Panc1 (cell line): ENCODE results near the gene SKIC8. TPM values are rescaled to one million over a fixed set of nuclear protein-coding genes. Genes with fewer than 3 reads are reported as not detected.

Source experiments
- ATAC-seq: fragments of 200-7000 bp; cut with Tn5 transposase; 2 replicates; pipeline ENCODE4 v1.9.1; 2020; ENCODE audit warnings: mild to moderate bottlenecking, moderate library complexity
- BruUV-seq: library from RNA; stranded (reverse); fragments of 400-500 nt; replicated peaks from 2 replicates; lab custom pipeline; 2021; lab: Mats Ljungman, UMichigan
- CTCF ChIA-PET: fragments of 300-600 bp; sonication (Branson Sonifier 250); formaldehyde crosslinking; loops from one replicate; lab custom pipeline; 2022; ENCODE audit warnings: antibody characterized with exemption; lab: Charles Lee
- POLR2A ChIA-PET: fragments of 300-600 bp; sonication (Branson Sonifier 250); formaldehyde crosslinking; loops from one replicate; lab custom pipeline; 2022; ENCODE audit warnings: antibody characterized with exemption; lab: Charles Lee
- DNase-seq: peaks from one replicate; pipeline ENCODE4 v3.0.0-alpha.2; 2010; ENCODE audit warnings: low read depth, low spot score
- H3K27ac ChIP-seq: 2 replicates; pipeline ENCODE4 v1.5.1; 2011; ENCODE audit warnings: mild to moderate bottlenecking, low read length, inconsistent platforms
- H3K27me3 ChIP-seq: fragments of 200-500 bp; sonication (Bioruptor generic); 2 replicates; pipeline ENCODE4 v1.6.0; 2014; ENCODE audit warnings: low read length, inconsistent platforms; ENCODE audit not compliant: control insufficient read depth, insufficient read depth
- H3K36me3 ChIP-seq: fragments of 200-500 bp; sonication (Bioruptor generic); 2 replicates; pipeline ENCODE4 v1.5.1; 2014; ENCODE audit warnings: inconsistent platforms, mild to moderate bottlenecking, low read length, moderate library complexity; ENCODE audit not compliant: control insufficient read depth, insufficient read depth
- H3K4me1 ChIP-seq: 2 replicates; pipeline ENCODE4 v1.5.1; 2011; ENCODE audit warnings: inconsistent platforms, mild to moderate bottlenecking, low read length, moderate library complexity; ENCODE audit not compliant: control insufficient read depth, insufficient read depth
- H3K4me3 ChIP-seq, 2 experiments: 2 replicates each; pipeline ENCODE4 v1.5.1; 2011 to 2012; ENCODE audit warnings: low read depth in 2 of 2, low read length in 2 of 2, mild to moderate bottlenecking in 2 of 2, inconsistent platforms in 1 of 2, moderate library complexity in 1 of 2
- H3K9me3 ChIP-seq: fragments of 200-500 bp; sonication (Bioruptor generic); 2 replicates; pipeline ENCODE4 v1.5.1; 2014; ENCODE audit warnings: low read depth, mild to moderate bottlenecking, inconsistent platforms, low read length, moderate library complexity; ENCODE audit not compliant: control insufficient read depth, insufficient read depth
- POLR2AphosphoS5 ChIP-seq: IDR thresholded peaks from 2 replicates; pipeline ENCODE4 v1.6.1; 2012; ENCODE audit warnings: mild to moderate bottlenecking, low read depth, low read length, moderate library complexity
- REST ChIP-seq, 2 experiments: IDR thresholded peaks; 2 replicates each; pipeline ENCODE4 v1.6.1; 2011 to 2012; ENCODE audit warnings: low read depth in 2 of 2, control low read depth in 1 of 2, low read length in 1 of 2, mild to moderate bottlenecking in 1 of 2, moderate library complexity in 1 of 2; ENCODE audit not compliant: insufficient read depth in 1 of 2
- SIN3A ChIP-seq: IDR thresholded peaks from 2 replicates; pipeline ENCODE4 v1.6.1; 2012; ENCODE audit warnings: low read depth, mild to moderate bottlenecking, low read length, moderate library complexity, borderline replicate concordance; ENCODE audit not compliant: insufficient read depth
- TCF7L2 ChIP-seq: IDR thresholded peaks from 2 replicates; pipeline ENCODE4 v1.6.1; 2011; ENCODE audit warnings: mild to moderate bottlenecking, low read depth, low read length, inconsistent platforms
- in situ Hi-C: cut with HindIII; loops from 2 replicates; pipeline ENCODE4 v1.10.0; 2016; ENCODE audit warnings: low sequenced_read_pairs, low pct_unique_long_range_greater_than_20kb
- intact Hi-C: fragments of 100-400 bp; cut with micrococcal nuclease; formaldehyde crosslinking; loops from one replicate; pipeline ENCODE4 v1.10.0; 2022; ENCODE audit not compliant: unreplicated experiment
- total RNA-seq: library from RNA; stranded (reverse); gene quantifications from one replicate; pipeline ENCODE4 v1.2.1, GENCODE V29; 2021; ENCODE audit not compliant: unreplicated experiment
- TF ChIP-seq, protein P1 (sequence below): fragments of 450-650 bp; IDR thresholded peaks from 2 replicates; pipeline ENCODE4 v1.5.1; 2017; ENCODE audit warnings: mild to moderate bottlenecking

The SKIC8 gene
- total RNA-seq, 1 experiment from 2014 or later: 66.3 TPM

GRCh38 chr15:78312536-78312935, 13.1 kb upstream of the SKIC8 start:
- TF ChIP-seq TCF7L2: no peak
- TF ChIP-seq REST (IDR thresholded peaks at IDR 0.05; ENCODE audit: insufficient read depth in 1 of 2, low read depth in 2 of 2, low read length in 1 of 2): no peak
- no peak for TF ChIP-seq POLR2AphosphoS5
- no peak for TF ChIP-seq SIN3A
- TF ChIP-seq, protein P1, sequence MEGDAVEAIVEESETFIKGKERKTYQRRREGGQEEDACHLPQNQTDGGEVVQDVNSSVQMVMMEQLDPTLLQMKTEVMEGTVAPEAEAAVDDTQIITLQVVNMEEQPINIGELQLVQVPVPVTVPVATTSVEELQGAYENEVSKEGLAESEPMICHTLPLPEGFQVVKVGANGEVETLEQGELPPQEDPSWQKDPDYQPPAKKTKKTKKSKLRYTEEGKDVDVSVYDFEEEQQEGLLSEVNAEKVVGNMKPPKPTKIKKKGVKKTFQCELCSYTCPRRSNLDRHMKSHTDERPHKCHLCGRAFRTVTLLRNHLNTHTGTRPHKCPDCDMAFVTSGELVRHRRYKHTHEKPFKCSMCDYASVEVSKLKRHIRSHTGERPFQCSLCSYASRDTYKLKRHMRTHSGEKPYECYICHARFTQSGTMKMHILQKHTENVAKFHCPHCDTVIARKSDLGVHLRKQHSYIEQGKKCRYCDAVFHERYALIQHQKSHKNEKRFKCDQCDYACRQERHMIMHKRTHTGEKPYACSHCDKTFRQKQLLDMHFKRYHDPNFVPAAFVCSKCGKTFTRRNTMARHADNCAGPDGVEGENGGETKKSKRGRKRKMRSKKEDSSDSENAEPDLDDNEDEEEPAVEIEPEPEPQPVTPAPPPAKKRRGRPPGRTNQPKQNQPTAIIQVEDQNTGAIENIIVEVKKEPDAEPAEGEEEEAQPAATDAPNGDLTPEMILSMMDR: no peak
- H3K27me3 ChIP-seq: no peaks in the 10 kb centered on the region
- intact Hi-C loops (no loop called here), in situ Hi-C loops (no loop called here)
- BruUV-seq: no TSS peak
- DNase-seq (no peak), ATAC-seq (no peak)
- H3K4me3 ChIP-seq: no peak overlapping the region
- POLR2A ChIA-PET: no interaction called here
- H3K9me3 ChIP-seq: no peaks in the 10 kb centered on the region
- H3K36me3 ChIP-seq: no peaks in the 10 kb centered on the region
- H3K27ac ChIP-seq: no peak overlapping the region
- peaks cover 5% of the 10 kb centered on the region for H3K4me1 ChIP-seq
- CTCF ChIA-PET: no interaction called here

- BruUV-seq: no TSS peak
- Histone ChIP-seq H3K4me1 (peaks cover 5% of the 10 kb centered on the region), H3K27me3 (no peaks in the 10 kb centered on the region), H3K36me3 (no peaks in the 10 kb centered on the region), H3K27ac (no peak overlapping the region; the same call in 1 of the 2 replicates), H3K4me3 (no peak overlapping the region), H3K9me3 (no peaks in the 10 kb centered on the region)
- intact Hi-C loops: no loop called here
- in situ Hi-C loops: no loop called here
- no peak for ATAC-seq
- no peak for DNase-seq
- CTCF ChIA-PET: interaction anchor here (0.6 to 2.0 kb wide), 3 partner anchors 104 to 189 kb away, joined by 4 to 9 read pairs (median 5); no protein-coding TSS in a partner anchor
- TF ChIP-seq, protein P1: no peak
- TF ChIP-seq REST (IDR thresholded peaks at IDR 0.05; ENCODE audit: insufficient read depth in 1 of 2, low read depth in 2 of 2, low read length in 1 of 2) (no peak), TCF7L2 (no peak), POLR2AphosphoS5 (no peak), SIN3A (no peak)
- POLR2A ChIA-PET: interaction anchor here (0.5 to 1.0 kb wide), 2 partner anchors 12 to 561 kb away, joined by 5 read pairs; partner anchors contain the start of genes MORF4L1 and SKIC8
Measured at GRCh38 chr15:78311292-78311691, 11.9 kb upstream of the SKIC8 start.
